ENCODE measurements around the gene FABP6.
"Not testable (repeated sequence)": the region's sequence is repeated elsewhere in the genome, so short reads cannot be mapped to it uniquely, and the experiment has no call there.

FABP6 gene

DNA sequence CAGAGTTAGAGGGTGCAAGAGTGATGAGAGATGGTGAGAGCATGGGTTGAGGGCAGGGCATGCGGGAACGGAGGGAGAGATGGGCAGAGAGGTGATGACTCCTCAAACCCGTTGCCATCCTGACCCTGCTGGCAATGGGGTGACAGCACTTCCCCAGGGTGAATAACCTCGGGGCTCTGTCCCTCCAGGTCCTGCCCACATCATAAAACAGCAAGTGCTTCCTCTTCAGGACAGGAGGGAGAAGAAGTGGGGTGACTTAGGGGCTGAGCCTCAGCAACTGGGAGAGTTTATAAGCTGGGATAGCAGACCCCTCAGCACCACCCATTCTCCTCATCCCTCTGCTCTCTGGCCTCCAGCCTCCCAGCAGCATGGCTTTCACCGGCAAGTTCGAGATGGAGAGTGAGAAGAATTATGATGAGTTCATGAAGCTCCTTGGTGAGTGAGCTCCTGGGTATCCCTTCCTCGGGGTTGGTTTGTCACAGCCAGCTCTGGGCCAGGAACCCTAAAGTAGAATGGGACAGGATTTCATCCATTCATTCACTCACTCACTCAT, at the start of gene FABP6:
FABP6 (plus strand) TSS at position 317 of the 553 bp plus-strand sequence; CDS start at position 369, 52 bp downstream.
- no peak for DNase-seq (ENCODE audit: low read depth in 3 of 3, low spot score in 1 of 3)

DNA sequence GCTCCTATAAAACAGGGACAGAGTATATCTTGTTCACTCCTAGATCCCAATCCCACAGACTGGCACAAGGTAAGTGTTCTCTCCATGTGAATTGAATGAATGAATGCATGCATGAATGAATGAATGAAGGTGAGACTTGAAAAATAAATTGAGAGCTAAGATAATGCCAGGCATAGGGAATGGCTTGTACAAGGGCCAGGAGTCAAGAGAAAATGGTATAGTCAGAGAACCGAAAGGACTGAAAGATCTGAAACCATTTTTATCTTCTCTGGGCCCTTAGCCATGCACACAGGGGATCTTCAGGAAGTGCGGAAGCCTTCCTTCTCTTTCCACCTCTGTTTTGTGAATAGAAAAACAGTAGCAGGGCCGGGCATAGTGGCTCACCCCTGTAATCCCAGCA, 48.4 kb upstream of the FABP6 start:
- DNase-seq (ENCODE audit: low read depth in 3 of 3, low spot score in 1 of 3) = no peak

DNA sequence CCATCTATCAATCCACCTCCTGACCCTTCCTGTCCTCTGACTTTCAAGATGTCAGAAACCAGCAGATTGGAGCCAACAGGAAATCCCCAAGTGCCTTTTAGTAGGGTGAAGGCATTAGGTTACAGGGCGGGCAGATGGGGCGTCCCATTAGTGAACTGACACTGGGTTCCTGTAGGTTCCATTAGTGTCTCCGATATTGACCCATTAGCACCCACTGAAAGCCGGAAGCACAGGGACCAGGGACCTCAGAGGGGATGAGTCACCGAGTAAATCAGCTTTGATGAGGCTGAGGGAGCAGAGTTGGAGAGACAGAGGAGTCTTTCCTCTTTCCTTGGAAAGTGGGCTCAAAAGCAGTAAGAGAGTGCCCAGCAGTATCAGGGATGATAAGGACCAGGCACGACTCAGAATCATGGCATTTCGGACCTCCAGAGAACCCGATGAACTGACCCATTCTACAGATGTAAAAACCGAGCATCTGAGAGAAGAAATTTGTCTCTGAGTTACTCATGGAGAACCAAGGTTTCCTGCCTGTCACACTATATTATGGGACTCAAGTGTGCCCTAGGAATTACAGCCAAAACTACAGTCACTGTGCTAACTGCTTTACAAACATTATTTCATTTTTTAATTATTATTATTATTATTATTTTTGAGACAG, 47.2 kb upstream of the FABP6 start:
- no peak for DNase-seq (ENCODE audit: low read depth in 3 of 3, low spot score in 1 of 3)

DNA sequence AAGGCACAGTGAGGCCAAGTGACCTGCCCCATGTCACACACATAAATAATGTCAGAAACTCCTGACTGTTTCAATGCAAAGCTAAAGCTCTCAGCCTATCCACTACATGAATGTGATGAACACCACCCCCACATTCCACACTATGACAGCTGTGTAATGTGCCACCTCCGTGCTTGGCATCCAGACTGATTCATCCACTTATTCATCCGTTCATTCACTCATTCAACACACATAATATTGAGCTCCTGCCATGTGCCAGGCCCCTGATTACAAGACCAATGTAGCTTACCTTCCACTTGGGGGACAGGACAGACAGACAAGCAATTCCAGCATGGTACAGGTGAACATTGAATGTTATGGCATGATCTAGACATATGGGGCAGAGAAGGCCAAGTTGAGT, 46.2 kb upstream of the FABP6 start:
- no peak for DNase-seq (ENCODE audit: low read depth in 3 of 3, low spot score in 1 of 3)

DNA sequence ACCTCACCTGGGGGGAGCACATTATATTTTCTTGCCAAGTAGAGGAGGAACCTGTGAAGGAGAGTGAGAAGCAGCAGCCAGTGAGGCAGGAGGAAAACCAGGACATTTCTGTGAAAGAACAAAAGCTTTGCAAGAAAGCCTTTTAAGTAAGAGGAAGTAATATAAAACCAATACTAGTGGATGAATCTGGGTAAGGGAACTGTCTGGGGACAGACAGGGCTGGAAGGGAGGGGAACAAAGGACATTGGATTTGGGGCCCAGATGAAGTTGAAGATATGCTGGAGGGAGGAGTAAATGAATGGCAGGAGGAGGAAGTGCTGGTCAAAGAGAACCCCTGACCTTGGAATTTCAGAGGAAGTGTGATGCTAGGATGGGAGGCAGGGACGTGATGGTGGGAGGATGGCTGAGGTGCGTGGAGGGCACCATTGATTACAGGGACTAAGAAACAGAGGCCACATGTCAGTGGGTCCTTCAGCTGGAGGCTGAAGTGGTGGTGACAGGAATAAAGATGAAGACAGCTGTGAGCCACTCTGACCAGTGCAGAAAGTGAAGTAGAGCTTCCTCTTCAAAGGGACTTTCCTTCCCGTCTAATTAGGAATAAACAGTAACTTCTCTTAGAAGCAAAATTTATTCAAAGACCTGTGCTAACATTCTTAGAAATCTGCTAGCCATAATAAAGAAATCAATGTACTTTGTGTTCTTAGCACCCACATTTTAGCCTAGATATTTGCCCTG, 43.5 kb upstream of the FABP6 start:
- DNase-seq (ENCODE audit: low read depth in 3 of 3, low spot score in 1 of 3) = no peak

DNA sequence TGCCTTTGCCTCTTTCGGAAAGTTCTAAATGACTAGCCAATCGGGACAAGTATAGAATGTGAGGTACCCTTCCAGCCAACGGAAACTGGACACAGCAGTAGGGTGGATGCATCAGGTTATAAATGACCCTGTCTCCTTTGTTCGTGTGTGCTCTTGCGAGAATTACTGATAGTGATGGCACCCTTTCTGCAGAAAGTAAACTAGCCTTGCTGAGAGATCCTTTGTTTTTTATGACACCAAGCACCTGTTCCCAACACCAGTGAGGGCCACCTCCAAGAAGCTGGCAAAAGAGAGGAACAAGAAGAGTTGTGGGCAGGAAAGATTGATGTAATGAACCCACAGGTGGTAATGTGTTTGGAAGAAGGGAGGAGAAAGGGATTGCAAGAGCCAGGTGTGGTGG, 42.8 kb upstream of the FABP6 start:
- no peak for DNase-seq (ENCODE audit: low read depth in 3 of 3, low spot score in 1 of 3)

DNA sequence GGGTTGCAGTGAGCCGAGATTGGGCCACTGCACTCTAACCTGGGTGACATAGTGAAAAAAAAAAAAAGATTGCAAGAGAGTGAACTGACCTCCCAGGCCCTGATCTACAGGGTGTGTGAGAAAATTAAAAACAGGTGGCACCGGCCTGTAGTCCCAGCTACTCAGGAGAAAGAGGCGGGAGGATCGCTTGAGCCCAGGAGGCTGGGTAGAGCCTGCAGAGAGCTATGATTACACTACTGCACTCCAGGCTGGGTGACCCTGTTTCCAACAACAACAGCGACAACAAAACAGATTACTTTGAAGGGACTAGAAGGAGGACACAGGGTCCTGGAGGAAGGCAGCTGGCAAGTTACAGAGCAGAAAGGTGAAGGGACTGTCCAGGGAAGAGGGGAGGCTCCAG, 42.2 kb upstream of the FABP6 start:
- DNase-seq (ENCODE audit: low read depth in 3 of 3, low spot score in 1 of 3) = no peak

DNA sequence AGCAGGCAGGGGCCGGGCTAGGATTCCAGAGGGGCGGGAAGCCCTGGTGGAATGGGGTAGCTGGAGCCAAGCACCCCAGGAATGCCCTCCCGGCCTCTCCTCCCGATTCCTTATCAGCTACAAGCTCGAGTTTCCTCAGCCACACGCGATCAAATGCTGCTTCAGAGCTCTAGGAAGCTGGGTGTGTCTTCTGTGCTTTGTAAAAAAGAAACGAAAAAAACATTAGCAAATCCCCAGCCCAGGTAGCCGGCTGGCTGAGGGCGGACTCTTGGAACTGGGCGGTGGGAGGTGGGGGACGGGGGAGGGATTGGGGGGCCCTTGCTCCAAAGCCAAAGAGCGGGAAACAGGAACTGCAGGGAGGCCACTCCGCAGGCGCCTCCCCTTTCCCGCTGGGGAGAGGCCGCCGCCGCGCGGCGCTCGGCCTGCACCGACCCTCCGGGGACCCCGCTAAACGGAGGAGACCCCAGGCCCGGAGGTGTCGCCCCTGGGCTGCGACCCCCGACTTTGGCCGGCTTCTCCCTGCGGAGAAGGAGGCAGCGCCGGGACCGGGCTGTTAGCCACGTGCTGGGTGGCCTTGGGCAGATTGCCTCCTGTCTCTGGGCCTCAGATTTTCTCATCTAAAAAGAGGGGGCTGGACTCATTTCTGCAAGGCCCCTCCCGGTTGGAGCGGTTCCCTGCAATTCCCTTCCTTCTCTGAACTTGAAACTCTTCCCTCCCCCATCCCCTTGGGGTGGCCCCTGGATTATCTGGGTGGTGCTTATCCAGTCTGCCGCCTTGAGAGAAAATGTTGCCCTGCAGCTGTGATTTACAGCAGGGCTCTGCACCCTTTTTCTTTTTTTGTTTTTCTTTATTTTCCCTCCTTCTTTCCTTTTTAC, 40.9 kb upstream of the FABP6 start:
- DNase-seq (ENCODE audit: low read depth in 3 of 3, low spot score in 1 of 3) = no peak

- no peak for DNase-seq (ENCODE audit: low read depth in 3 of 3, low spot score in 1 of 3)
These were observed 36.9 kb upstream of the FABP6 start for GRCh38 chr5:160192424-160192823.

DNA sequence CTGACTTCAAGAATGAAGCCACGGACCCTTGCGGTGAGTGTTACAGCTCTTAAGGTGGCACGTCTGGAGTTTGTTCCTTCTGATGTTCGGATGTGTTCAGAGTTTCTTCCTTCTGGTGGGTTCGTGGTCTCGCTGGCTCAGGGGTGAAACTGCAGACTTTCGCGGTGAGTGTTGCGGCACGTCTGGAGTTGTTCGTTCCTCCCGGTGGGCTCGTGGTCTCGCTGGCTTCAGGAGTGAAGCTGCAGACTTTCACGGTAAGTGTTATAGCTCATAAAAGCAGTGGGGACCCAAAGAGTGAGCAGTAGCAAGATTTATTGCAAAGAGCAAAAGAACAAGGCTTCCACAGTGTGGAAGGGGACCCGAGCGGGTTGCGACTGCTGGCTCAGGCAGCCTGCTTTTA, 36.2 kb upstream of the FABP6 start:
- not testable (repeated sequence) for DNase-seq (ENCODE audit: low read depth in 3 of 3, low spot score in 1 of 3)

DNA sequence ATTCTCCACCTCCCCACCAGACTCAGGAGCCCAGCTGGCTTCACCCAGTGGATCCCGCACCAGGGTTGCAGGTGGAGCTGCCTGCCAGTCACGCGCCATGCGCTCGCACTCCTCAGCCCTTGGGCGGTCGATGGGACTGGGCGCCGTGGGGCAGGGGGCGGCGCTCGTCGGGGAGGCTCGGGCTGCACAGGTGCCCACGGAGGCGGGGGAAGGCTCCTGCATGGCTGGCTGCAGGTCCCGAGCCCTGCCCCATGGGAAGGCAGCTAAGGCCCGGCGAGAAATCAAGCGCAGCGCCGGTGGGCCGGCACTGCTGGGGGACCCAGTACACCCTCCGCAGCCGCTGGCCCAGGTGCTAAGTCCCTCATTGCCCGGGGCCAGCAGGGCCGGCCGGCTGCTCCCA, 35.5 kb upstream of the FABP6 start:
- DNase-seq (ENCODE audit: low read depth in 3 of 3, low spot score in 1 of 3) = not testable (repeated sequence)

- no peak for DNase-seq (ENCODE audit: low read depth in 3 of 3, low spot score in 1 of 3)
These were observed 31.8 kb upstream of the FABP6 start for GRCh38 chr5:160197341-160198144.

DNA sequence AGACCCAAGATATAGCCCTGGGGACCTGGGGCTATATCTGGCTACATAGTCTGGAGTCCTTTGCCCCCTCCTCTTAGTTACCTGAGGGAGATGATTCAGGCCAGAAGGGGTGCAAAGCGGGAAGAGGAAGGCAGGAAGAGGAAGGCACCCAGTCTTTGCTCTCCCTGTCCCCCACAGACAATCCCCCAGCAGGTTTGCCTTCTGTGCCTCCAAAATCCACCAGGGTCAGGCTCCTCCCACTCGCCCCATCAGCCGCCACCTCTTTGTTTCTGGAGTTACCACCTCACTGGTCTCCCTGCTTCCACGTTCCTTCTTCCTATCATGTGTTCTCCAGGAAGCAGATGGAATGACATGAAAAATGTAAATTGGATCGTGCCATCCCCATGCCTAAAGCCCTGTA, 31.2 kb upstream of the FABP6 start:
- DNase-seq (ENCODE audit: low read depth in 3 of 3, low spot score in 1 of 3) = no peak

GRCh38 chr5:160198841-160199409, 30.4 kb upstream of the FABP6 start:
- DNase-seq (ENCODE audit: low read depth in 3 of 3, low spot score in 1 of 3) = no peak

- peak; percentile 16 to 74 (median 43) for DNase-seq (ENCODE audit: low read depth in 3 of 3, low spot score in 1 of 3)
These were observed 29.8 kb upstream of the FABP6 start for GRCh38 chr5:160199410-160199911.

DNA sequence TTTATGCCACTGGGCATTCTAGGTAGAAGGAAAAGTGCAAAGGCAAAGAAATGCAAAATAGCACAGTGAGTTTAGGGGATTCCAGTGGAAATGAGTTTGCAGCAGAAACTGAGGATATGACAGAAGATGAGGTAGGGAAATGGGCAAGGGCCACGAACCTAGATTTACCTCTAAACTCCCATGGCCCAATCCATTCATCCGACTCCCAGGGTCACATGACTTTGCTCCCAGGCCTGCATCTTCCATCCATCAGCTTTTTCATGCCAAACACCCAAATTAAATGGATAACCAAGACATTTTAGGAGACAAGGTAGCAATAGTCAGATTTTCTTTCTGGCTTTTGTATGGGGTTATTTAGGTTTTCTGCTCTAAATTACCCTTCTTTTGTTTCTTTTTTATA, 22.2 kb upstream of the FABP6 start:
- DNase-seq (ENCODE audit: low read depth in 3 of 3, low spot score in 1 of 3) = no peak

- DNase-seq (ENCODE audit: low read depth in 3 of 3, low spot score in 1 of 3) = no peak
These were observed 19.4 kb upstream of the FABP6 start for GRCh38 chr5:160209917-160210316.

- no peak for DNase-seq (ENCODE audit: low read depth in 3 of 3, low spot score in 1 of 3)
These were observed 18.7 kb upstream of the FABP6 start for GRCh38 chr5:160210606-160211005.

GRCh38 chr5:160211352-160211751, 18.0 kb upstream of the FABP6 start:
- DNase-seq (ENCODE audit: low read depth in 3 of 3, low spot score in 1 of 3) = no peak

GRCh38 chr5:160213537-160213936, 15.8 kb upstream of the FABP6 start:
- no peak for DNase-seq (ENCODE audit: low read depth in 3 of 3, low spot score in 1 of 3)
